Transverse colon (tissue), 4 donors: Measurements from ENCODE around the gene DDX11. TPM values are rescaled to one million over a fixed set of nuclear protein-coding genes. Genes with fewer than 3 reads are reported as not detected.
"Not testable (repeated sequence)": the region's sequence is repeated elsewhere in the genome, so short reads cannot be mapped to it uniquely, and the experiment has no call there.

Source experiments
- DNase-seq: peaks from one replicate; pipeline ENCODE4 v3.0.0-alpha.2; 2019
- H3K27ac ChIP-seq, 4 donors: fragments of 200-600 bp; sonication (generic); 2 replicates each; pipeline ENCODE4 v1.5.1; 2016 to 2018; ENCODE audit warnings: inconsistent platforms in 4 of 4
- H3K27me3 ChIP-seq: fragments of 200-600 bp; sonication (generic); 2 replicates; pipeline ENCODE4 v1.5.1; 2017; ENCODE audit warnings: inconsistent platforms
- H3K36me3 ChIP-seq, 4 donors: fragments of 200-600 bp; sonication (generic); 2 replicates each; pipeline ENCODE4 v1.5.1; 2017 to 2019; ENCODE audit warnings: inconsistent platforms in 4 of 4
- H3K4me1 ChIP-seq, 4 donors: fragments of 200-600 bp; sonication (generic); 2 replicates each; pipeline ENCODE4 v1.5.1; 2017 to 2020; ENCODE audit warnings: inconsistent platforms in 4 of 4
- H3K4me3 ChIP-seq, 4 donors: fragments of 200-600 bp; sonication (generic); 1 replicate in 1 of 4; 2 replicates in 3 of 4; pipeline versions ENCODE4 v1.5.1 to v1.6.1; 2017 to 2019; ENCODE audit warnings: inconsistent platforms in 4 of 4
- H3K9me3 ChIP-seq, 2 donors: fragments of 200-600 bp; sonication (generic); 2 replicates each; pipeline ENCODE4 v1.5.1; 2017 to 2019; ENCODE audit warnings: inconsistent platforms in 2 of 2
- EP300 ChIP-seq: sonication (generic); formaldehyde crosslinking; IDR thresholded peaks from one replicate; pipeline ENCODE4 v1.6.1; 2017; ENCODE audit warnings: antibody characterized with exemption, low read depth
- POLR2A ChIP-seq: fragments of 450-650 bp; IDR thresholded peaks from one replicate; pipeline ENCODE4 v1.6.1; 2016; ENCODE audit warnings: antibody characterized with exemption, mild to moderate bottlenecking, moderate library complexity
- POLR2AphosphoS5 ChIP-seq, 3 donors: sonication (generic); formaldehyde crosslinking; IDR thresholded peaks; one replicate each; pipeline ENCODE4 v1.6.1; 2016; ENCODE audit warnings: antibody characterized with exemption in 3 of 3
- WGBS, 2 donors: methylation state at CpG; one replicate each; pipeline ENCODE4 v1.1.5; 2018; ENCODE audit warnings: low coverage in 1 of 2; 5-methylcytosine and 5-hydroxymethylcytosine counted together
- in situ Hi-C, 4 donors: fragments of 200-750 bp; cut with MboI; loops; one replicate each; pipeline versions ENCODE4 v1.15.0 to v1.15.1; 2017; ENCODE audit warnings: low sequenced_read_pairs in 3 of 4, low pct_ligation_motif_present in 1 of 4, low pct_unique_long_range_greater_than_20kb in 1 of 4
- intact Hi-C: fragments of 100-400 bp; cut with DNase I; formaldehyde crosslinking; loops from one replicate; pipeline ENCODE4 v1.15.1; 2023; ENCODE audit warnings: low total_unique reads
- total RNA-seq, 4 donors: library from RNA; depleted of rRNA; stranded (reverse); fragments of >200 nt; gene quantifications; one replicate each; pipeline ENCODE4 v1.1.0, GENCODE V29; 2016
- TF ChIP-seq, protein P1 (sequence below), 5 experiments: fragments of 200-600 bp in 3 of 5; fragments of 450-650 bp in 2 of 5; sonication (generic) in 3 of 5; IDR thresholded peaks; 1 replicate in 2 of 5; 2 replicates in 3 of 5; pipeline ENCODE4 v1.5.1; 2016 to 2017; ENCODE audit warnings: antibody characterized with exemption in 5 of 5, inconsistent platforms in 3 of 5, mild to moderate bottlenecking in 2 of 5, moderate library complexity in 1 of 5

DDX11 gene
- total RNA-seq, 4 donors from 2014 or later = 28.6 to 161 (median 46.5) TPM

DNA sequence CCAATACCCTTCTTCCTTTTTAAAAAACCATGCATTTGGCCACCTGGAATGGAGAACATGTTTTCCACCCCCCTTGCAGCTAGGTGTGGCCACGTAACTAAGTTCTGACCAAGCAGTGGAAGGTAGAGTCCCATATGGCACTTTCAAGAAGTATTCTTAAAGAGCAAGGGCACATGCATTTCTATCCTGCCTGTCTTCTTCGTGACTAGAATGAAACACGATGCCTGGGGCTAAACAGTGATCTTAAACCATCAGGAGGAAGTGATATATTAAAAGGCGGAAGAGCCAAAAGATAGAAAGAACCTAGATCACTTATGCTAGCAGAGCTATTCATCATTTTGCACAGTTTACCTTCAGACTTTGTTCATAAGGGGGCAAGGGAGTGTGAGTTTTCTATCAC lies 16.0 kb upstream of the DDX11 start:
- WGBS, 2 donors = 71 to 84% methylated on average over 4 of the region's 4 CpGs
- H3K9me3 ChIP-seq = no peaks in the 10 kb centered on the region
- no peak overlapping the region for H3K27ac ChIP-seq
- H3K4me1 ChIP-seq = no peaks in the 10 kb centered on the region
- H3K27me3 ChIP-seq = no peaks in the 10 kb centered on the region
- DNase-seq = no peak
- no peak for TF ChIP-seq POLR2AphosphoS5 (IDR thresholded peaks at IDR 0.05)
- TF ChIP-seq POLR2A = no peak
- TF ChIP-seq EP300 = no peak
- TF ChIP-seq, protein P1, sequence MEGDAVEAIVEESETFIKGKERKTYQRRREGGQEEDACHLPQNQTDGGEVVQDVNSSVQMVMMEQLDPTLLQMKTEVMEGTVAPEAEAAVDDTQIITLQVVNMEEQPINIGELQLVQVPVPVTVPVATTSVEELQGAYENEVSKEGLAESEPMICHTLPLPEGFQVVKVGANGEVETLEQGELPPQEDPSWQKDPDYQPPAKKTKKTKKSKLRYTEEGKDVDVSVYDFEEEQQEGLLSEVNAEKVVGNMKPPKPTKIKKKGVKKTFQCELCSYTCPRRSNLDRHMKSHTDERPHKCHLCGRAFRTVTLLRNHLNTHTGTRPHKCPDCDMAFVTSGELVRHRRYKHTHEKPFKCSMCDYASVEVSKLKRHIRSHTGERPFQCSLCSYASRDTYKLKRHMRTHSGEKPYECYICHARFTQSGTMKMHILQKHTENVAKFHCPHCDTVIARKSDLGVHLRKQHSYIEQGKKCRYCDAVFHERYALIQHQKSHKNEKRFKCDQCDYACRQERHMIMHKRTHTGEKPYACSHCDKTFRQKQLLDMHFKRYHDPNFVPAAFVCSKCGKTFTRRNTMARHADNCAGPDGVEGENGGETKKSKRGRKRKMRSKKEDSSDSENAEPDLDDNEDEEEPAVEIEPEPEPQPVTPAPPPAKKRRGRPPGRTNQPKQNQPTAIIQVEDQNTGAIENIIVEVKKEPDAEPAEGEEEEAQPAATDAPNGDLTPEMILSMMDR (IDR thresholded peaks at IDR 0.05) = no peak
- in situ Hi-C loops = no loop called here
- no peaks in the 10 kb centered on the region for H3K36me3 ChIP-seq
- no peak overlapping the region for H3K4me3 ChIP-seq
- intact Hi-C loops = no loop called here

DNA sequence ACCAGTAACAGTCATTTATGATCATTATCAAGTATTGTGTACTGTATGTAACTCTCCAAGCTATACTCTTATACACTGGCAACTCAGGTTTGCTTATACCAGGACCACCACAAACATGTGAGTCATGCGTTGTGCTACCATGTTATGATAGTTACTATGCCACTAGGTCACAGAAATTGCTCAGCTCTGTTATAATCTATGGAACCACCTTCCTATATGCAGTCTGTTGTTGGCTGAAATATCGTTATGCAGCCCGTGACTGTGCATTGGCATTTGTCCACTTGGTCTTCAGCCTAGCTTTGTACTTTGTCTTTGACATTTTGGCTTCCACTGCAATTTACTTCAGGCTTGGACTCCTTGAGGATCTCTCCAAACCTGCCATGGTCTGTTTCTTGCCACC lies 7.5 kb upstream of the DDX11 start:
- H3K27ac ChIP-seq, intact Hi-C loops, H3K4me1 ChIP-seq, DNase-seq, H3K36me3 ChIP-seq, in situ Hi-C loops, H3K4me3 ChIP-seq, H3K9me3 ChIP-seq, H3K27me3 ChIP-seq: not testable (repeated sequence)
- WGBS, 2 donors = 75 to 76% methylated on average over 2 to 3 of the region's 3 CpGs

DNA sequence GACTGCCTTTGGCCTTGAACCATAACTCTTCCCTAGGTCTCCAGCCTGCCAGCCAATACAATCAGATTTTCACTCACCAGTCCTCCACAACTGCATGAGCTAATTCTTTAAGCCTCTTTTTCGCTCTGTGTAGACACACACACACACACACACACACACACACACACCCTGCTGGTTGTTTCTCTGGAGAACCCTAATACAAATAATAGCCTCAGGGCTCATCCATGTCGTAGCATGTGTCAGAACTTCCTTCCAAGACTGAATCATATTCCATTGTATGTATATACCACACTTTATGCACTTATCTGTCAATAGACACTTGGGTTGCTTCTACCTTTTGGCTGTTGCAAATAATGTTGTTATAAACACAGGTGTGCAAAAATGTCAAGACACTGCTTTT lies 6.0 kb upstream of the DDX11 start:
- H3K27me3 ChIP-seq, H3K4me3 ChIP-seq, intact Hi-C loops, in situ Hi-C loops, H3K9me3 ChIP-seq, H3K36me3 ChIP-seq, H3K27ac ChIP-seq, H3K4me1 ChIP-seq, DNase-seq: not testable (repeated sequence)
- WGBS, 2 donors = 67 to 81% methylated on average over 1 to 2 of the region's 2 CpGs

DNA sequence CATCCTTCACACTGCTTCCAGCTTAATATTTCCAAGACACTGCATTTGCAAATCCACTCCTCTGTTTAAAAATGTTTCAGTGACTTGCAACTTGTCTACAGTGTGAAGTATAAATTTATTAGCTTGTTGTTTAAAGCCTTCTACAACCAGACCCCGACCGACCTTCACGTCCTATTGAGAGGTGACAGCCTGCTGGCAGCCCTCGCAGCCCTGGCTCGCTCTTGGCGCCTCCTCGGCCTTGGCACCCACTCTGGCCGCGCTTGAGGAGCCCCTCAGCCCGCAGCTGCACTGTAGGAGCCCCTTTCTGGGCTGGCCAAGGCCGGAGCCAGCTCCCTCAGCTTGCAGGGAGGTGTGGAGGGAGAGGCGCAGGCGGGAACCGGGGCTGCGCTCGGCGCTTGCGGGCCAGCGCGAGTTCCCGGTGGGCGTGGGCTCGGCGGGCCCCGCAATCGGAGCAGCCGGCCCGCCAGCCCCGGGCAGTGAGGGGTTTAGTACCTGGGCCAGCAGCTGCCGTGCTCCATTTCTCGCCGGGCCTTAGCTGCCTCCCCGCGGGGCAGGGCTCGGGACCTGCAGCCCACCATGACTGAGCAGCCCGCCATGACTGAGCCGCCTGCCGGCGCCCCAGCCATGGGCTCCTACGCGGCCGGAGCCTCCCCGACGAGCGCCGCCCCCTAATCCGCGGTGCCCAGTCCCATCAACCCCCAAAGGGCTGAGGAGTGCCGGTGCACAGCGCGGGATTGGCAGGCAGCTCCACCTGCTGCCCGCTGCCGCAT lies 2.5 kb upstream of the DDX11 start:
- H3K9me3 ChIP-seq, DNase-seq, H3K27ac ChIP-seq, H3K36me3 ChIP-seq, H3K27me3 ChIP-seq, intact Hi-C loops, in situ Hi-C loops, H3K4me3 ChIP-seq: not testable (repeated sequence)
- H3K4me1 ChIP-seq = peaks cover 0 to 17% (median 5%) of the 10 kb centered on the region in 4 donors
- WGBS, 2 donors = 93% methylated on average over 21 of the region's 53 CpGs; no CpG with 5 or more reads in 1 of the 2 donors

DNA sequence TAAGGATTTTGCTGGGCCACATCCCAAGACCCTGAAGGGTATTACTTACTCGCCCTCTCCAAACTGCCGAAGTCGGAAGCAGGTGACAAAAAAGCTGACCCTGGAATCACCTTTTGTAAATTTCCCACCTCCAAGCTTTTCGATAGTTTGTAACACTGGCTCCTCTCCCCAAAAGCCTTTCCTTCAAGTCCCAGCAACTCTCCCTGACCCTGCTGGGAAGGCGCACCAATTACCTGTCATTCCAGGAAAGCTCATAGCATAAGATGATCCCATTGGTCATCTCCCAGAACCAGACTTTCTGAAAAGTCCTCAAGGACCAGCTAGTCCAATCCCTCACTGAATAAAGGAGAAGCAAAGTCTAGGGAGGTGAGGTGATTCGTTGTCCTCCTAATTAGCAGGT lies 698 bp upstream of the DDX11 start:
- intact Hi-C loops, DNase-seq, H3K27me3 ChIP-seq, H3K36me3 ChIP-seq, H3K9me3 ChIP-seq, in situ Hi-C loops: not testable (repeated sequence)
- Histone ChIP-seq H3K4me3 (peak overlapping the region in 3 of 4 donors; percentile 49 to 75 (median 53)), H3K27ac (peak overlapping the region in 1 of 4 donors; percentile 80), H3K4me1 (peaks cover 0 to 17% (median 5%) of the 10 kb centered on the region in 4 donors)
- 44 to 54% methylated on average over 5 of the region's 6 CpGs for WGBS, 2 donors

DNA sequence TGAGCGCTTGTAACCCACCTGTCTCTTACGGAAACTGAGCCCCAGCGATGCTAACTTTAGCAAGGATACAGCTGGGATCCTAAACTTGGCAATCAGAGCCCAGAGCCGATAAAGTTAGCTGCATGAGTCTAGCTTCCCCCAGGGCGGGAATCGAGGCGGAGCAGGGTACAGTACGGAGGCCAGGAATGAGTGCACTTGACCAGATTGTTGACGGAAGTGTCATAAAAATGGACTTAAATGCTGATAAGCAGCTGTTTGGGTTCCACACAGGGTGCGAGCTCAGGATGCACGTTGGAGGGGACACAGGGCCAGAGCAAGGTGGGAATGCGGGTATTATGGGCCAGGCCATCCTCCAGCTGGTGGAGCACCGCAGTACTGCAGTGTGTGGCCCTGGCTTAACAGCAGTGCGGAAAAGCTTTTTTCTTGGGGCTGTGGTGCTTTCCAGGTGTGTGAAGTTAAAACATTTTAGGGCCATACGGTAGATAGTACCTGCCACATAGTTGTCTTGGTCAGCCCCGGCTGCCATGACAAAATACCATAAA lies 744 bp downstream of the DDX11 start:
- WGBS, 2 donors = 4% methylated on average over 11 of the region's 16 CpGs; no CpG with 5 or more reads in 1 of the 2 donors
- DNase-seq, intact Hi-C loops, H3K36me3 ChIP-seq, H3K27me3 ChIP-seq, in situ Hi-C loops, H3K9me3 ChIP-seq: not testable (repeated sequence)
- H3K4me3 ChIP-seq = peak overlapping the region; percentile 39 to 75 (median 51)
- H3K4me1 ChIP-seq = peaks cover 0 to 17% (median 5%) of the 10 kb centered on the region in 4 donors
- TF ChIP-seq, protein P1 (IDR thresholded peaks at IDR 0.05) = peak; percentile 30 to 73 (median 37)
- peak overlapping the region; percentile 80 to 94 (median 90) for H3K27ac ChIP-seq

DNA sequence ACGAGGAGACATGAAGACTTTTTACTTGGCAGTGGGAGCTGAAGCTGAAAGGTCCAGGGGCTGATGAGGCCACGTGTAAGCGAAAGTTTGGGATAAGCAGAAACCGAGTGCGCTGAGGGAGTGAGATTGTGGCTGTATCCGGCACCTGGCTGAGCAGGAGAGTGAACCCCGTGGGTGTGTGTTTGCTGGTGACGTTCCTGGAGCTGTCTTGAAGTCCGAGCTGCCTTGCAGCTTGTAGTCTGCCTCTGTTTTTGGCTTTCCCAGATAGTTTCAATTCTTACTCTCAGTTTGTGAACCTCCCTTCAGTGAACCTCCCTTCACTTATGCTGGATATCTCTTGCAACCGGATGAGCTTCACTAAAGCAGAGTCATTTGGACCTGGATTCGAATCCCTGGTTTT lies 2.5 kb downstream of the DDX11 start:
- H3K36me3 ChIP-seq, intact Hi-C loops, in situ Hi-C loops, H3K27me3 ChIP-seq, H3K9me3 ChIP-seq, DNase-seq, H3K4me3 ChIP-seq, H3K27ac ChIP-seq: not testable (repeated sequence)
- peaks cover 0 to 17% (median 5%) of the 10 kb centered on the region in 4 donors for H3K4me1 ChIP-seq
- WGBS, 2 donors = 81 to 94% methylated on average over 2 to 10 of the region's 11 CpGs

DNA sequence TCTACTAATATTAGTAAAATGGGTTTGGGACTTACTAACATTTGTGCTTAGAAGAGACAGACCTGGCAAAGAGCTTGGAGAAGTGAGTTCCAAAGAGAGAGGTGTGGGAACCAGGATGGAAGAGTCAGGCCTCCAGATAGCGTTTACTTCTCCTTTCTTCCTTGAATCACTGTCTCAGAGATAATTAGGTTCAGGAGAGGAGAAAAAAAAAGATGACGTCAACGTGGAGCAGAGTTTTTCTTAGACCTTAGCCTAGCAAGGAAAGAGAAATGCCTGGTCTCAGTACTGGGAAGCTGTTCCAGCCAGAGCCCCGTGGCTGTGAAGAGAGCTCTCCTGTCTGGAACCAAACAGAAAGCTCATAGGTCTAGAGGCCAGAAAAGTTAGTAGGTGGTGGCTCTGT lies 3.4 kb downstream of the DDX11 start:
- 86 to 93% methylated on average over 3 to 4 of the region's 4 CpGs for WGBS, 2 donors
- H3K27ac ChIP-seq, in situ Hi-C loops: not testable (repeated sequence)

More for the DNA sequence above, 3.4 kb downstream of the DDX11 start:
- H3K36me3 ChIP-seq, intact Hi-C loops, H3K4me3 ChIP-seq, H3K27me3 ChIP-seq, H3K9me3 ChIP-seq, DNase-seq: not testable (repeated sequence)
- H3K4me1 ChIP-seq = peaks cover 0 to 17% (median 5%) of the 10 kb centered on the region in 4 donors
